Transverse colon (tissue), 4 donors: ENCODE results near the gene SLC25A13.
"Not testable (repeated sequence)": the region's sequence is repeated elsewhere in the genome, so short reads cannot be mapped to it uniquely, and the experiment has no call there.

Experiments used
- EP300 ChIP-seq: sonication (generic); formaldehyde crosslinking; IDR thresholded peaks from one replicate; pipeline ENCODE4 v1.6.1; 2017; ENCODE audit warnings: antibody characterized with exemption, low read depth
- POLR2AphosphoS5 ChIP-seq, 3 donors: sonication (generic); formaldehyde crosslinking; IDR thresholded peaks; one replicate each; pipeline ENCODE4 v1.6.1; 2016; ENCODE audit warnings: antibody characterized with exemption in 3 of 3
- TF ChIP-seq, protein P1 (sequence below), 5 experiments: fragments of 200-600 bp in 3 of 5; fragments of 450-650 bp in 2 of 5; sonication (generic) in 3 of 5; IDR thresholded peaks; 1 replicate in 2 of 5; 2 replicates in 3 of 5; pipeline ENCODE4 v1.5.1; 2016 to 2017; ENCODE audit warnings: antibody characterized with exemption in 5 of 5, inconsistent platforms in 3 of 5, mild to moderate bottlenecking in 2 of 5, moderate library complexity in 1 of 5

DNA sequence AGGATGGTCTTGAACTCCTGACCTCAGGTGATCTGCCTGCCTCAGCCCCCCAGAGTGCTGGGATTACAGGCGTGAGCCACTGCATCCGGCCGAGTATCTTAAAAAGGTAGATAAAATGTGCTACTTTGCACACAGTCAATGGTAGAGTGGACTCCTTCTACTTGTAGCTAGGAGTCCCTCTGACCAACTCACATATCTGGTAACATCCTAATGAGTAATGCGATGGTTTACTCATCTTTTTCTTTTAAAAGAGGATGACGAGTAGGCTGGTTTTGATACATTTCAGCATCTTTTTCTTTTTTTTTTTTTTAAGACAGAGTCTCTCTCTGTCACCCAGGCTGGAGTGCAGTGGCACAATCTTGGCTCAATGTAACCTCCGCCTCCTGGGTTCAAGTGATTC, 167.4 kb downstream of the SLC25A13 start:
- TF ChIP-seq EP300; POLR2AphosphoS5 (IDR thresholded peaks at IDR 0.05): not testable (repeated sequence)
- TF ChIP-seq, protein P1, sequence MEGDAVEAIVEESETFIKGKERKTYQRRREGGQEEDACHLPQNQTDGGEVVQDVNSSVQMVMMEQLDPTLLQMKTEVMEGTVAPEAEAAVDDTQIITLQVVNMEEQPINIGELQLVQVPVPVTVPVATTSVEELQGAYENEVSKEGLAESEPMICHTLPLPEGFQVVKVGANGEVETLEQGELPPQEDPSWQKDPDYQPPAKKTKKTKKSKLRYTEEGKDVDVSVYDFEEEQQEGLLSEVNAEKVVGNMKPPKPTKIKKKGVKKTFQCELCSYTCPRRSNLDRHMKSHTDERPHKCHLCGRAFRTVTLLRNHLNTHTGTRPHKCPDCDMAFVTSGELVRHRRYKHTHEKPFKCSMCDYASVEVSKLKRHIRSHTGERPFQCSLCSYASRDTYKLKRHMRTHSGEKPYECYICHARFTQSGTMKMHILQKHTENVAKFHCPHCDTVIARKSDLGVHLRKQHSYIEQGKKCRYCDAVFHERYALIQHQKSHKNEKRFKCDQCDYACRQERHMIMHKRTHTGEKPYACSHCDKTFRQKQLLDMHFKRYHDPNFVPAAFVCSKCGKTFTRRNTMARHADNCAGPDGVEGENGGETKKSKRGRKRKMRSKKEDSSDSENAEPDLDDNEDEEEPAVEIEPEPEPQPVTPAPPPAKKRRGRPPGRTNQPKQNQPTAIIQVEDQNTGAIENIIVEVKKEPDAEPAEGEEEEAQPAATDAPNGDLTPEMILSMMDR (IDR thresholded peaks at IDR 0.05) = not testable (repeated sequence)
